GM18526 (cell line): ENCODE results near the gene NR0B2.

Experiments
- POLR2A ChIP-seq: IDR thresholded peaks from 3 replicates; pipeline ENCODE4 v1.6.1; 2011; ENCODE audit not compliant: insufficient read length; ENCODE audit errors: extremely low read depth

The NR0B2 gene

DNA sequence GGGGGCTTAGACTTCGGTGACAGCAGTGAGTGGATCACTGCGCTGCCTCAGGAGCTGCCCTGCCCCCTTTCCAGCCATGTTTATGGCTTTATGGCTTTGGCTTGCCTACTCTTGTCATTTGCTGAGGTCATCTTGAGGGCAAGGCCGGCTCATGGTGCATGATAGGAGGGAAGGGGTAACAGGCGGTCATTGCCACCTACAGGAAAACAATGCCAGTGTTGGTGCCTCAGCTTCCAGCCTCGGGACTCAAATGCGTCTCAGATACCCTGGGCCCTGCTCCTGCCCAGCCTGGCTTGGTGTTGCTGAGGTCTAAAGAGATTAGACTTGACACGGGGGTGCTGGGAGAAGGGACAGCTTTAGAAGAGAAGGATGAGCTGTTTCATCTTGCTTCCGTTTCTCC lies 32.0 kb upstream of the NR0B2 start:
- no peak for TF ChIP-seq POLR2A

DNA sequence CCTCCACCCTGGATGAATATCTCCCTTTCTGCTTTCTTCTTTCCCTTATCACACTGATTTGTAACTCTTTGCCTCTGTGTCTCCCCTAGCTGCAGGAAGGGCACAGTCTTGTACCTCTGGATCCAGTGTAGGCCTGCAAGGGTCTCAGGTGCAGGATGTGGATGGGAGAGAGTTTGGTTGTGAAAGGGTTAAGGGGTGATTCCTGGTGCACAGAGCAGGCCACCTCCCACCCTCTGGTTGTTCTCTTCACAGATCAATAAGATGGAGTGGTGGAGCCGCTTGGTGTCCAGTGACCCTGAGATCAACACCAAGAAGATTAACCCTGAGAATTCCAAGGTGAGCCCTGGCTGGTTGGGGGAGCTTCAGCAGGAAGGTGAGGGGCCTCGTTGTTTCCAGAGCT lies 31.4 kb upstream of the NR0B2 start:
- no peak for TF ChIP-seq POLR2A

DNA sequence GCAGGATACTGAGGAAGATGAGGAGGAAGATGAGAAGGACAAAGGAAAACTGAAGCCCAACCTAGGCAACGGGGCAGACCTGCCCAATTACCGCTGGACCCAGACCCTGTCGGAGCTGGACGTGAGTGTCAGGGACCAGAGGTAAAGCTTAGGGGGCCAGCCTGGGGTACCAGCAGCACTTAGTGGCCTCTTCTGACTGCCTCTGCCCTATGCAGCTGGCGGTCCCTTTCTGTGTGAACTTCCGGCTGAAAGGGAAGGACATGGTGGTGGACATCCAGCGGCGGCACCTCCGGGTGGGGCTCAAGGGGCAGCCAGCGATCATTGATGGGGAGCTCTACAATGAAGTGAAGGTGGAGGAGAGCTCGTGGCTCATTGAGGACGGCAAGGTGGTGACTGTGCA lies 28.9 kb upstream of the NR0B2 start:
- no peak for TF ChIP-seq POLR2A

GRCh38 chr1:26941311-26941710 lies 27.5 kb upstream of the NR0B2 start:
- no peak for TF ChIP-seq POLR2A

DNA sequence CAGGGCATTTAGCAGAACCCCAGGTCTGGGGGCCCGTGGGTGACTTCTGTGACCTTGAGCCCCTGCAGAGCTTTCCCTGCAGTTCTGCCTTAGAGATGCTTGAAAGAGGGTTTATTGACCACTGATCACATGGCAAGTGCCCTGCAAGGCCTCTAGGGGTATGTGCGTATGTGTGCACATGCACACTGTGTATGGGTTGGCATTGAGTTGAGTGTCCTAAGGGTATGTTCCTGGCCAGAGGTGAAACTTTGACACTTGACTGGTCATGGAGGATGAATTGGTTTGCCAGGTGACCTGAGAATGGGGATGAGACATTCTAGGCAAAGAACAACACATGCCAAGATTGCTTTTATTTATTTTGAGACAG lies 24.9 kb upstream of the NR0B2 start:
- no peak for TF ChIP-seq POLR2A

DNA sequence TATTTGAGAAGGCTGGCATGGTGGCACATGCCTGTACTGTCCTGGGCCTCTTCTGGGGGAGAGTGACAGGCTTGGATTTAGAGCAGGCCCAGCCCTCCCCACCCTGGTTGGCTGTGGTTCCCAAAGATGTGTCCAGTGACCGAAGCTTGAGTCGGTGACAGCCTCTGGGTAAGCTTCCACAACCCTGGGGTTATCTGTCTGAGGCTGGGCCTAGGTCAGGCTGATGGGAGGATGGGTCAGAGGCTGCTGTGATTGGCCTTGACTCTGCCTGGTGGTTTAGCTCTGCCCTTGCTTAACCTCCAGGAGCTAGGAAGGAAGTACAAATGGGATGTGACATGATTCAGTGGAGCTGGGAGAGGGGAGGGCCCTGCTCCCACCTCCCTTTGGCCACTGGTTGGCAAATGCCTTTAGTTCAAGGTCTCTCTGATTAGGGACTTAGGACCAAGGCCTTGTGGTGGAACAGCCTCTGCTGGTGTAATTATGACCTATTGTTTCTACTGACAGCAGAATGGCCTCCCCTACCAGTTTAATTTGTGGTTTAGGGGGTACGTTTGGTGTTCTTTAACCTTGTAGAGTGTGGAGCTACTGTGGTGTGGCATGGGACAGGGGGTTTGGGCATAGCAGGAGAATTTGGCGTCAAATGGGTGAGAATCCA lies 24.4 kb upstream of the NR0B2 start:
- no peak for TF ChIP-seq POLR2A

- TF ChIP-seq POLR2A = no peak
These were observed 23.0 kb upstream of the NR0B2 start for GRCh38 chr1:26936823-26937222.

DNA sequence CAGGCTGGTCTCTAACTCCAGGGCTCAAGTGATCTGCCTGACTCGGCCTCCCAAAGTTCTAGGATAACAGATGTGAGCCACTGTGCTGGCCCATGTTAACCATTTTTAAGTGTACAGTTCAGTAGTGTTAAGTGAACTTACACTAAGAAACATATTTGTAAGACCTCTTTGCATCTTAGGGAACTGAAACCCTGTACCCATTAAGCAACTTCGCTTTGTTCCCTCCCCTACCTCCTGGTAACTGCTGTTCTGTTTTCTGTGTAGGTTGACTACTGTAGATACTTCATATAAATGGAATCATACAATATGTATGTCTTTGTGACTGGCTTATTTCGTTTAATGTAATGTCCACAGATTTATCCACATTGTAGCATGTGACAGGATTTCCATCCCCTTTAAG lies 18.8 kb upstream of the NR0B2 start:
- TF ChIP-seq POLR2A = no peak

GRCh38 chr1:26923711-26924110 lies 9.9 kb upstream of the NR0B2 start:
- TF ChIP-seq POLR2A = no peak

GRCh38 chr1:26922901-26923300 lies 9.1 kb upstream of the NR0B2 start:
- TF ChIP-seq POLR2A = no peak

GRCh38 chr1:26922431-26922729 lies 8.6 kb upstream of the NR0B2 start:
- TF ChIP-seq POLR2A = no peak

DNA sequence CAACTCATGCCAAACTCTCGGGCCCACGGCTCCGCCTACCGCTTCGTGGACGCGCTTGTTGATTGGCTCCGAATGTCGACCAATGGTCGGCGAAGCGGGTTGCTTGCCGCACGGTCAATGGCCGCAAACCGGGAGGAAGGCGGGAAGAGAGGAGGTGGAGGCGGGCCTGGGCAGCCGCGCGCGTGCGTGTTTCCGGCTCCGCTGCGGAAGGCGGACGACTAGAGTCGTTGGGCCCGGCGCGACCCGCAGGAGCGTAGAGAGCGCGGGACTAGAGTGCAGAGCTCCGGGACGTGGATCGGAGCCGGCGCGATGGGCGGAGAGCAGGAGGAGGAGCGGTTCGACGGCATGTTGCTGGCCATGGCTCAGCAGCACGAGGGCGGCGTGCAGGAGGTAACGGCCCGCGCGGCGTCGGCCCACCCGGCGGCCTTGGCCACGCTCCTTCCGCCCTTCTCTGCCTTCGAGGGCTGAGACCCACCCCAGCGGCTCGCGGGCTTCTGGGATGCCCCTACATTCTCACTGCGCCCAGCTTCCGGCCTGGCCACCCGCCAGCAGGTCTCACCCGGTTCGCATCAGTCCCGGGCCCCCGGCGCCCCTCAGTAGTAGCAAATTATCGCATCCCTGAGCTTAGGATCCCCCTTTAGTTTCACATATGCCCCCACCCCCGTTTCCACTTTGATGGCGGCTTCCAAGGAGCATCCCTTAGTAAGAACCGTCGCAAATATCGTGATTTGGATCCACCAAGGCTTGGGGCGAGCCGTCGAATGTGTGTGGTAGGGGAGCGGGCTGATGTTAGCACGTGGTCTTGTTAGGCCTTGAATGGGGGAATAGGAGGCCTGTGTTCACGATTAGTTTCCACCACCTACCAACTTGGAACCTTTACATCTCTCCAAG lies 8.0 kb upstream of the NR0B2 start, which contains the start of gene NUDC:
TSS of gene NUDC (plus strand) at position 204 of the 891 bp plus-strand sequence. CDS start at position 310, 106 bp downstream.
- TF ChIP-seq POLR2A = peak; percentile 87

- TF ChIP-seq POLR2A = no peak
These were observed 7.4 kb upstream of the NR0B2 start for GRCh38 chr1:26921126-26921539.

DNA sequence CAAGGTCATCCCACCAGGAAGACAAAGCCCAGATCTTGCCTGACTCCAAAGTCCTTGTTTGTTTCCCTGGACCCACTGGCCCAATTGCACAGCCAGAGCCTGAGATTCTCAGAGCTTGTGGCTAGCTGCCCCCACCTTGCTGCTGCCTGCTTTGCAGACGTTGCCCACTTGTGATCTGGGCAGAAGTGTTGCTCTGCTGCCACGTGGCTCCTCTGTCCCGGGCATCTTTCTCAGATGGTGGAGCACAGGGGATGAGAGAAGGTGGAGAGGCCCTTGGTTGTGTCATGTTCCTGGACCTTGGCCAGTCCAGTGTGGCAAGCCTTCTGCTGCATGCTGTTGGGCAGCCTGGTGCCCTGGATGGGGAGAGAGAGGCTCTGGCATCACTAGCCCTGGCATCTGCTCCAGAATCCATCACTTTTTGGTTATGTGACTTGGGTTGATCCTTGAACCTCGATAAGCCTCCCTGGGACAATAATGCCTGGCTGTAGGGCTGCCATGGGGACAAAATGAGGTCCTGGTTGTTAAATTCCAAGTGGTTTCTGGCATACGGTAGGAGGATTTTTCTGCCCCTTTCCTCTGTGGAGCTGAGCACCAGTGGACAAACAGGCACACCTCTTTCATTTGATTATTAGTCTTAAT lies 1.5 kb upstream of the NR0B2 start:
- TF ChIP-seq POLR2A = no peak

GRCh38 chr1:26913389-26913753 lies 404 bp downstream of the NR0B2 start:
- TF ChIP-seq POLR2A = no peak

- TF ChIP-seq POLR2A = no peak
These were observed 1.7 kb downstream of the NR0B2 start for GRCh38 chr1:26912147-26912490.
